HepG2 (cell line): ENCODE measurements around the gene ZNF467. TPM values are rescaled to one million over a fixed set of nuclear protein-coding genes. Genes with fewer than 3 reads are reported as not detected.

ENCODE experiments used
- ATAC-seq: fragments of 200-7000 bp; cut with Tn5 transposase; 3 replicates; pipeline ENCODE4 v1.9.1; 2020; ENCODE audit warnings: mild to moderate bottlenecking, moderate library complexity
- BruUV-seq: library from RNA; stranded (reverse); fragments of 400-500 nt; replicated peaks from 2 replicates; lab custom pipeline; 2021; lab: Mats Ljungman, UMichigan
- CTCF ChIA-PET: fragments of 300-600 bp; formaldehyde crosslinking; extraction: SDS; loops from one replicate; lab custom pipeline; 2021; ENCODE audit warnings: low total read pairs, inconsistent platforms, low intra/inter-chr PET ratio; lab: Yijun Ruan, JAX
- POLR2A ChIA-PET: fragments of 350-600 bp; sonication (Branson Sonifier 250); formaldehyde crosslinking; loops from one replicate; lab custom pipeline; 2020; ENCODE audit warnings: antibody characterized with exemption, inconsistent platforms; lab: Yijun Ruan, JAX
- DNase-seq: peaks from one replicate; pipeline ENCODE4 v3.0.0-alpha.2; 2015; ENCODE audit warnings: low spot score
- FAIRE-seq: peaks from 3 replicates; lab custom pipeline; 2011; peaks lifted over from hg19 to GRCh38; lab: Jason Lieb, UNC
- H2AFZ ChIP-seq: one replicate; pipeline ENCODE4 v1.6.1; 2011; ENCODE audit warnings: low read length, inconsistent platforms
- H3K27ac ChIP-seq: fragments of 300-600 bp; 3 replicates; pipeline ENCODE4 v1.8.0; 2011; ENCODE audit warnings: mixed run types, mild to moderate bottlenecking, mixed read lengths, low read length, inconsistent platforms; ENCODE audit not compliant: insufficient read depth; ENCODE audit errors: extremely low read length
- H3K27me3 ChIP-seq, 2 experiments: fragments of 200-600 bp in 1 of 2; 2 replicates in 1 of 2; 3 replicates in 1 of 2; pipeline versions ENCODE4 v1.6.0 to v1.8.0; 2011; ENCODE audit warnings: low read length in 2 of 2, mild to moderate bottlenecking in 2 of 2, moderate library complexity in 2 of 2, inconsistent platforms in 1 of 2; ENCODE audit not compliant: insufficient read depth in 2 of 2, control insufficient read depth in 1 of 2
- H3K36me3 ChIP-seq, 2 experiments: fragments of 200-600 bp in 1 of 2; replicated peaks in 1 of 2; 2 replicates in 1 of 2; 3 replicates in 1 of 2; pipeline versions ENCODE4 v1.5.1 to v1.8.0; 2011; ENCODE audit warnings: low read length in 2 of 2, inconsistent platforms in 1 of 2; ENCODE audit not compliant: insufficient read depth in 2 of 2, control insufficient read depth in 1 of 2
- H3K4me1 ChIP-seq: 2 replicates; pipeline ENCODE4 v1.5.1; 2012; ENCODE audit warnings: low read length, inconsistent platforms; ENCODE audit not compliant: insufficient read depth
- H3K4me2 ChIP-seq: 2 replicates; pipeline ENCODE4 v1.6.0; 2011; ENCODE audit warnings: low read depth, low read length, inconsistent platforms
- H3K4me3 ChIP-seq, 3 experiments: fragments of 200-600 bp in 1 of 3; sonication (generic), shearing (Covaris generic) in 1 of 3; replicated peaks in 1 of 3; 2 replicates each; pipeline ENCODE4 v1.5.1; 2011 to 2016; ENCODE audit warnings: low read length in 3 of 3, inconsistent platforms in 2 of 3, low read depth in 2 of 3, mild to moderate bottlenecking in 2 of 3, control low read depth in 1 of 3, mixed read lengths in 1 of 3; ENCODE audit not compliant: insufficient read depth in 1 of 3
- H3K79me2 ChIP-seq: one replicate; pipeline ENCODE4 v1.6.1; 2011; ENCODE audit warnings: low read length, inconsistent platforms; ENCODE audit not compliant: insufficient read depth
- H3K9ac ChIP-seq: 2 replicates; pipeline ENCODE4 v1.6.0; 2011; ENCODE audit warnings: mild to moderate bottlenecking, low read depth, low read length, inconsistent platforms; ENCODE audit not compliant: insufficient read depth
- H3K9me3 ChIP-seq: 2 replicates; pipeline ENCODE4 v1.5.1; 2012; ENCODE audit warnings: mild to moderate bottlenecking, low read length
- H4K20me1 ChIP-seq: 2 replicates; pipeline ENCODE4 v1.6.0; 2011; ENCODE audit warnings: inconsistent platforms, mild to moderate bottlenecking, low read length, moderate library complexity; ENCODE audit not compliant: insufficient read depth
- CTCF ChIP-seq: sonication (generic); formaldehyde crosslinking; IDR thresholded peaks from 2 replicates; pipeline ENCODE4 v1.5.0; 2020; ENCODE audit warnings: mild to moderate bottlenecking, missing genetic modification reagents, moderate library complexity
- ESRRA ChIP-seq: sonication (generic); formaldehyde crosslinking; IDR thresholded peaks from 2 replicates; pipeline ENCODE4 v1.5.1; 2020; ENCODE audit warnings: mild to moderate bottlenecking, low read depth, missing genetic modification reagents
- FOXK1 ChIP-seq: sonication (generic); formaldehyde crosslinking; IDR thresholded peaks from 2 replicates; pipeline ENCODE4 v1.4.0; 2020; ENCODE audit warnings: low read depth, missing genetic modification reagents, borderline replicate concordance
- HNF4G ChIP-seq, 2 experiments: sonication (generic) in 1 of 2; formaldehyde crosslinking in 1 of 2; IDR thresholded peaks; 2 replicates each; pipeline versions ENCODE4 v1.4.0 to v1.6.1; 2011 to 2020; ENCODE audit warnings: borderline replicate concordance in 2 of 2, low read depth in 2 of 2, mild to moderate bottlenecking in 2 of 2, low read length in 1 of 2, missing genetic modification reagents in 1 of 2, moderate library complexity in 1 of 2
- NR2F6 ChIP-seq, 2 experiments: IDR thresholded peaks; 2 replicates each; pipeline ENCODE4 v1.6.1; 2016; ENCODE audit warnings: antibody characterized with exemption in 1 of 2, mild to moderate bottlenecking in 1 of 2
- ZNF33A ChIP-seq: sonication (generic); formaldehyde crosslinking; IDR thresholded peaks from 2 replicates; pipeline ENCODE4 v1.5.1; 2020; ENCODE audit warnings: missing genetic modification reagents, mild to moderate bottlenecking, moderate library complexity, borderline replicate concordance
- ZNF788 ChIP-seq: sonication (generic); formaldehyde crosslinking; IDR thresholded peaks from 2 replicates; pipeline ENCODE4 v1.5.0; 2020; ENCODE audit warnings: mild to moderate bottlenecking, missing genetic modification reagents, borderline replicate concordance
- ZSCAN25 ChIP-seq: sonication (generic); formaldehyde crosslinking; IDR thresholded peaks from 2 replicates; pipeline ENCODE4 v1.8.0; 2022; ENCODE audit warnings: mild to moderate bottlenecking, missing genetic modification reagents
- ZSCAN29 ChIP-seq: sonication (generic); formaldehyde crosslinking; conservative IDR thresholded peaks from 2 replicates; pipeline ENCODE4 v1.4.0; 2020; ENCODE audit warnings: mild to moderate bottlenecking, missing genetic modification reagents
- whole genome bisulfite sequencing: methylation state at CpG from one replicate; pipeline ENCODE4 v1.1.6; 2017; ENCODE audit warnings: low lambda C conversion rate; 5-methylcytosine and 5-hydroxymethylcytosine counted together
- in situ Hi-C: cut with HindIII; loops from 2 replicates; pipeline ENCODE4 v1.10.0; 2017; ENCODE audit warnings: low pct_unique_long_range_greater_than_20kb; ENCODE audit not compliant: extremely low pct_ligation_motif_present
- intact Hi-C: fragments of 100-400 bp; cut with micrococcal nuclease; formaldehyde crosslinking; loops from one replicate; pipeline ENCODE4 v1.10.0; 2022; ENCODE audit not compliant: unreplicated experiment
- polyA plus RNA-seq, 8 experiments: library from polyadenylated mRNA; depleted of rRNA in 3 of 8; stranded (reverse) in 7 of 8; unstranded in 1 of 8; fragments of >200 nt; fragmentation: Illumina TruSeq in 4 of 8; extraction: Trizol in 4 of 8; gene quantifications; 2 replicates each; pipeline versions ENCODE4 v1.2.1 to v1.2.3, GENCODE V29; 2011 to 2016; ENCODE audit warnings: low read depth in 4 of 8, missing spikeins in 1 of 8, mixed read lengths in 1 of 8; ENCODE audit not compliant: insufficient read depth in 1 of 8
- total RNA-seq, 5 experiments: library from RNA; depleted of rRNA; stranded (reverse); fragments of >200 nt; fragmentation: Illumina TruSeq; extraction: Trizol; gene quantifications; 2 replicates each; pipeline ENCODE4 v1.2.3, GENCODE V29; 2016; ENCODE audit warnings: low read depth in 1 of 5

ZNF467 gene
- total and polyA plus RNA-seq, 2 of the 13 experiments (the other 11 are each of a cell fraction or from before 2014, with no cell fraction given) = 0.03 TPM; not detected in 1

DNA sequence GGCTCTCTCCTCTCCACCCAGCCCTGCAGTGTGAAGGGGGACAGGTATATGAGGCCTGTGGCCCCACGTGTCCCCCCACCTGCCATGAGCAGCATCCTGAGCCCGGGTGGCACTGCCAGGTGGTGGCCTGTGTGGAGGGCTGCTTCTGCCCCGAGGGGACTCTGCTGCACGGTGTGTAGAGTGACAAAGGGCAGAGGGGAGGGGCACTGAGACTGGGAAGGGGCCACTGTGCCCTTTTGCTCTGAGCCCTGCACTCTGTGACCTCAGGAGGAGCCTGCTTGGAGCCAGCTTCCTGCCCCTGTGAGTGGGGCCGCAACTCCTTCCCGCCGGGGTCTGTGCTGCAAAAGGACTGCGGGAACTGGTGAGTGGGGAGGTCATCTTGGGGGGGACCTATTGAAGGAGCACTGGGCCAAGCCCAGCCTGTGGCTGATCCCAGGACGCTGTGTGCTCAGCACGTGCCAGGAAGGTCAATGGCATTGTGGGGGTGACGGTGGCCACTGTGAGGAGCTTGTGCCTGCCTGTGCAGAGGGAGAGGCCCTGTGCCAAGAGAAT, 15.0 kb upstream of the ZNF467 start (continued):
- TF ChIP-seq HNF4G (IDR thresholded peaks at IDR 0.05; ENCODE audit: borderline replicate concordance, low read depth, low read length) (peak; percentile 52; the same call in 1 of the 2 replicates), HNF4G (CRISPR knock-in tag; IDR thresholded peaks at IDR 0.05; ENCODE audit: borderline replicate concordance, low read depth) (no peak), NR2F6 (IDR thresholded peaks at IDR 0.05) (peak; percentile 73), NR2F6 (CRISPR knock-in tag; IDR thresholded peaks at IDR 0.05) (peak; percentile 56), ZNF788 (CRISPR knock-in tag) (no peak), ESRRA (CRISPR knock-in tag) (peak; percentile 46; the same call in 1 of the 2 replicates), ZNF33A (CRISPR knock-in tag) (no peak), ZSCAN29 (CRISPR knock-in tag) (no peak)
- TF ChIP-seq, all 625 proteins: peak for 36

- POLR2A ChIA-PET = no interaction called here
- no peaks in the 10 kb centered on the region for H4K20me1 ChIP-seq
- H3K9me3 ChIP-seq = no peaks in the 10 kb centered on the region
- peaks cover 17% of the 10 kb centered on the region for H3K4me1 ChIP-seq
- ATAC-seq (peak; percentile 52), FAIRE-seq (no peak), DNase-seq (no peak)
- no peaks in the 10 kb centered on the region for H3K79me2 ChIP-seq
- H3K27ac ChIP-seq = no peak overlapping the region
- CTCF ChIA-PET = no interaction called here
- H3K9ac ChIP-seq = no peak overlapping the region
- in situ Hi-C loops (no loop called here), intact Hi-C loops (no loop called here)
- no TSS peak for BruUV-seq
- peak overlapping the region; percentile 73 for H3K4me2 ChIP-seq
- WGBS = 66% methylated on average over 10 of the region's 35 CpGs
- H2AFZ ChIP-seq = no peak overlapping the region
- peak overlapping the region in 1 of 3 experiments; percentile 56; a peak in 1 of 6 replicates for H3K4me3 ChIP-seq
- H3K36me3 ChIP-seq = no peaks in the 10 kb centered on the region
- TF ChIP-seq CTCF (CRISPR knock-in tag) = peak; percentile 47
- TF ChIP-seq ZSCAN25 (CRISPR knock-in tag) = peak; percentile 49; the same call in 1 of the 2 replicates
- TF ChIP-seq FOXK1 (CRISPR knock-in tag) = no peak
- H3K27me3 ChIP-seq = peaks cover 1 to 10% of the 10 kb centered on the region in 2 experiments; a peak in 4 of 5 replicates
Measured at GRCh38 chr7:149787428-149788299, 14.3 kb upstream of the ZNF467 start.
